Type B pancreatic cell (in vitro differentiated cells): ENCODE measurements around the gene YIPF2. TPM values are rescaled to one million over a fixed set of nuclear protein-coding genes. Genes with fewer than 3 reads are reported as not detected.

Source experiments
- DNase-seq: peaks from one replicate; pipeline ENCODE4 v3.0.0; 2021; ENCODE audit warnings: mixed read lengths; ENCODE audit not compliant: unreplicated experiment; ENCODE audit errors: extremely low spot score
- H3K27ac Mint-ChIP-seq: 2 replicates; pipeline ENCODE4 v1.8.0; 2021; ENCODE audit warnings: mild to moderate bottlenecking, mixed read lengths
- H3K27me3 Mint-ChIP-seq: 2 replicates; pipeline ENCODE4 v1.8.0; 2021; ENCODE audit warnings: mixed read lengths
- H3K36me3 Mint-ChIP-seq: 2 replicates; pipeline ENCODE4 v1.8.0; 2021; ENCODE audit warnings: mixed read lengths
- H3K4me1 Mint-ChIP-seq: one replicate; pipeline ENCODE4 v1.8.0; 2021; ENCODE audit warnings: mixed read lengths; ENCODE audit not compliant: unreplicated experiment
- H3K4me3 Mint-ChIP-seq: 2 replicates; pipeline ENCODE4 v1.8.0; 2021; ENCODE audit warnings: mild to moderate bottlenecking, mixed read lengths
- H3K9me3 Mint-ChIP-seq: 2 replicates; pipeline ENCODE4 v1.8.0; 2021; ENCODE audit warnings: mixed read lengths
- CTCF ChIP-seq: fragments of 200-600 bp; sonication (generic); conservative IDR thresholded peaks from 2 replicates; pipeline ENCODE4 v1.5.0; 2021; ENCODE audit warnings: antibody characterized with exemption, mild to moderate bottlenecking
- total RNA-seq: library from RNA; stranded (reverse); gene quantifications from 2 replicates; pipeline ENCODE4 v1.2.1, GENCODE V29; 2021; ENCODE audit warnings: low replicate concordance

YIPF2 gene
- total RNA-seq, 1 donor from 2014 or later: 58.5 TPM

DNA sequence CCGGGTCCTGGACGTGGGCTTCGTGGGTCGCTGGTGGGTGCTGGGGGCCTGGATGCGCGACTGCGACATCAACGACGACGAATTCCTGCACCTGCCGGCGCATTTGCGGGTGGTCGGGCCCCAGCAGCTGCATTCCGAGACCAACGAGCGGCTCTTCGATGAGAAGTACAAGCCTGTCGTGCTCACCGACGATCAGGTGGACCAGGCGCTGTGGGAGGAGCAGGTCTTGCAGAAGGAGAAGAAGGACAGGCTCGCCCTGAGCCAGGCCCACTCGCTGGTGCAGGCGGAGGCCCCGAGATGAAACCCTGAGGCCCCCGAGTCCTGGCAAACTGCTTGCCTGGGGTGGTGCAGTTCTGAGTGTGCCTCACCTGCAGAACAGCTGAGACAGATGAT, 959 bp upstream of the YIPF2 start:
- H3K27me3 Mint-ChIP-seq: no peaks in the 10 kb centered on the region
- no peak for TF ChIP-seq CTCF
- peak overlapping the region; percentile 75 for H3K27ac Mint-ChIP-seq
- H3K9me3 Mint-ChIP-seq: no peaks in the 10 kb centered on the region
- peak overlapping the region; percentile 87 for H3K4me3 Mint-ChIP-seq
- peaks cover 7% of the 10 kb centered on the region for H3K36me3 Mint-ChIP-seq
- no peak for DNase-seq
- peaks cover 9% of the 10 kb centered on the region for H3K4me1 Mint-ChIP-seq

DNA sequence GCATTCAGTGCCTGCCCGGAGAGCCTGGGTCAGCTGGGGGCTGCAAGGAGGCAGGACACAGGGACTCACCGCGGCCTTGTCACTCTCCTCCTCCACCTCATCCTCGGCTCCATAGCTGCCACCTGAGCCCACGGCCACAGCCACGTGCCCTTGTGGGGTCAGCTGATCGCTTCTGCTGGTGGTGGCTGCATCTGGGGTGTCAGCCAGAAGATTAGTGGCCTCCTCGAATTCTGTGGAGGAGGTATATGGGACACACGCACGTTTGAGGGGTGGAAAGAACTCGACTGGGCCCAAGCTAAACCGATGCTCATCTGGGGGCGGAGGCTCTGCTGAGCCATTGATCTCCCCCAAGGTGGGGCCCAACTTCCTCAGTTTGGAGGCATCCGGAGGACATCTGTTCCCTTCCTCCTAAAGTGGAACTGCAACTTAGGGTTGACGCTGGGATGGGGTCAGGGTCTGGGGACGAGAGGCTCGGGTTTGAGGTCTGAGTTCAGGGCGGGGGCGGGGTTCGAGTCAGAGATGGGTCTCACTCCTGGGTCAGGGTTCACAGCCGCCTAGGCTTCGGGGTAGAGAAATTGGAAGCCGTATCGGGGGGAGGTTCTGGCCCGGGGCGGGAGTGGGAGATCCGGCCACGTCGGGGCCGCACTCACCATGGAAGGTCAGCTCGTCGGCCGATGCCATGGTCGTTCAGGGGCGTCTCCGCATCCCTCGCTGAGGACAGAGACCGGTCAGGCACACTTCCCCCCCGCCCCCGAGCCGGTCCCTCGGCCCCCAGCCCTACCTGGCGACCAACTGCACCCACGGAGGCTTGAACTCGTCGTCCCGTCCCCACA, 493 bp downstream of the YIPF2 start:
- H3K4me1 Mint-ChIP-seq: peaks cover 9% of the 10 kb centered on the region
- H3K4me3 Mint-ChIP-seq: peak overlapping the region; percentile 96
- peak overlapping the region; percentile 94 for H3K27ac Mint-ChIP-seq
- H3K9me3 Mint-ChIP-seq: no peaks in the 10 kb centered on the region
- TF ChIP-seq CTCF: no peak
- H3K27me3 Mint-ChIP-seq: no peaks in the 10 kb centered on the region
- no peak for DNase-seq
- H3K36me3 Mint-ChIP-seq: peaks cover 7% of the 10 kb centered on the region

DNA sequence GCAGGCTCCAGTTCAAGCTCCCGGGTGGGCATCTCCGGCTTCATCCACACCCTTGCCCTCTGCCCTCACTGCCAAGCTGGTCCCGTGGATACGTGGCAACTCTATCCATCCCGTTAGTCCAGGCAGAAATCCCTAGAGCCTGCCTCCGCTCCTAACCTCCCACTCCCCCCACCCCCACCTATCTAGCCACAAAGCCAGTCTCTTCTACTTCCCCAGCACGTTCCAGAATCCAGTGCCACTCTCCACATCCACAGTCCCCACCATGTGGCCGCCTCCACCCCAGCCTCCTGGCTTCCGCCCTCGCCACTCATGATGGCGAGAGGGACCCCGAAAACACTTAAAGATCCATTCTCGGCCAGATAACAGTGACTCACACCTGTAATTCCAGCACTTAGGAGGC, 3.8 kb downstream of the YIPF2 start:
- Mint-ChIP-seq H3K4me1 (peaks cover 9% of the 10 kb centered on the region), H3K36me3 (peaks cover 7% of the 10 kb centered on the region), H3K27me3 (no peaks in the 10 kb centered on the region), H3K27ac (peak overlapping the region; percentile 76), H3K9me3 (no peaks in the 10 kb centered on the region), H3K4me3 (no peak overlapping the region)
- no peak for DNase-seq
- TF ChIP-seq CTCF: no peak

GRCh38 chr19:10923260-10924112, 5.0 kb downstream of the YIPF2 start:
- H3K27me3 Mint-ChIP-seq: no peaks in the 10 kb centered on the region
- H3K36me3 Mint-ChIP-seq: peaks cover 7% of the 10 kb centered on the region
- H3K4me1 Mint-ChIP-seq: peaks cover 9% of the 10 kb centered on the region
- no peak for DNase-seq
- TF ChIP-seq CTCF: no peak
- no peaks in the 10 kb centered on the region for H3K9me3 Mint-ChIP-seq
- no peak overlapping the region for H3K4me3 Mint-ChIP-seq
- peak overlapping the region; percentile 39 for H3K27ac Mint-ChIP-seq

- TF ChIP-seq CTCF: no peak
- peak overlapping the region; percentile 64 for H3K27ac Mint-ChIP-seq
- H3K9me3 Mint-ChIP-seq: no peaks in the 10 kb centered on the region
- no peaks in the 10 kb centered on the region for H3K27me3 Mint-ChIP-seq
- peaks cover 7% of the 10 kb centered on the region for H3K36me3 Mint-ChIP-seq
- H3K4me1 Mint-ChIP-seq: peaks cover 6% of the 10 kb centered on the region
- no peak for DNase-seq
- no peak overlapping the region for H3K4me3 Mint-ChIP-seq
Observed at GRCh38 chr19:10922638-10923014, 5.8 kb downstream of the YIPF2 start.
